Naive thymus-derived CD8-positive, alpha-beta T cell (primary cell): ENCODE data around the gene UNC93A. TPM values are rescaled to one million over a fixed set of nuclear protein-coding genes. Genes with fewer than 3 reads are reported as not detected.
A peak's percentile ranks its signal among the peaks of the same experiment; 100 is the strongest.
"Not testable (repeated sequence)": the region's sequence is repeated elsewhere in the genome, so short reads cannot be mapped to it uniquely, and the experiment has no call there.

Source experiments
- ATAC-seq, 2 donors: fragments of 150-1000 bp; cut with Tn5 transposase in 1 of 2; sonication (Bioruptor Pico), chemical (Tn5 transposase) in 1 of 2; 1 replicate in 1 of 2; 2 replicates in 1 of 2; pipeline ENCODE4 v1.10.0; 2021; ENCODE audit warnings: mild to moderate bottlenecking in 2 of 2, moderate library complexity in 2 of 2
- POLR2A ChIA-PET: fragments of 350-600 bp; sonication (Branson Sonifier 250); formaldehyde crosslinking; loops from one replicate; lab custom pipeline; 2021; ENCODE audit warnings: antibody characterized with exemption; lab: Charles Lee
- DNase-seq, 10 donors: peaks; one replicate each; pipeline versions ENCODE4 v3.0.0 to v3.0.0-alpha.2; 2020 to 2022
- H3K27ac Mint-ChIP-seq, 10 donors: one replicate each; pipeline ENCODE4 v1.8.0; 2020 to 2022; ENCODE audit warnings: mild to moderate bottlenecking in 10 of 10, mixed read lengths in 10 of 10, moderate library complexity in 4 of 10, inconsistent platforms in 1 of 10
- H3K27me3 Mint-ChIP-seq, 5 donors: one replicate each; pipeline ENCODE4 v1.8.0; 2021 to 2022; ENCODE audit warnings: mixed read lengths in 5 of 5
- H3K36me3 Mint-ChIP-seq, 3 donors: one replicate each; pipeline ENCODE4 v1.8.0; 2020 to 2022; ENCODE audit warnings: mixed read lengths in 3 of 3, mild to moderate bottlenecking in 2 of 3, inconsistent platforms in 1 of 3
- H3K4me1 Mint-ChIP-seq, 4 donors: one replicate each; pipeline ENCODE4 v1.8.0; 2021 to 2022; ENCODE audit warnings: mixed read lengths in 4 of 4
- H3K4me3 Mint-ChIP-seq, 10 donors: one replicate each; pipeline ENCODE4 v1.8.0; 2020 to 2022; ENCODE audit warnings: mild to moderate bottlenecking in 10 of 10, mixed read lengths in 10 of 10, moderate library complexity in 6 of 10, inconsistent platforms in 1 of 10
- H3K9me3 Mint-ChIP-seq, 9 donors: one replicate each; pipeline ENCODE4 v1.8.0; 2020 to 2022; ENCODE audit warnings: mixed read lengths in 9 of 9, mild to moderate bottlenecking in 3 of 9, inconsistent platforms in 1 of 9, moderate library complexity in 1 of 9
- polyA plus RNA-seq, 3 donors: library from polyadenylated mRNA; unstranded; fragments of 300-500 nt; fragmentation: Illumina TruSeq; gene quantifications; one replicate each; pipeline ENCODE4 v1.2.3, GENCODE V29; 2021
- total RNA-seq, 8 experiments: library from RNA in 2 of 8; stranded (reverse) in 2 of 8; gene quantifications; one replicate each; pipeline ENCODE4 v1.2.3 and lab custom pipeline; 2021 to 2026

UNC93A gene
- total and polyA plus RNA-seq, 5 experiments from 2014 or later, result not detected

GRCh38 chr6:167258646-167259045 lies 32.5 kb upstream of the UNC93A start:
- peaks cover 0 to 3% (median 0%) of the 10 kb centered on the region in 3 donors for H3K36me3 Mint-ChIP-seq
- H3K4me1 Mint-ChIP-seq, result peaks cover 0 to 3% (median 0%) of the 10 kb centered on the region in 4 donors
- POLR2A ChIA-PET, result interaction anchor here (0.6 kb wide), 1 partner anchor 1159 kb away, joined by 6 read pairs; no protein-coding TSS in a partner anchor

DNA sequence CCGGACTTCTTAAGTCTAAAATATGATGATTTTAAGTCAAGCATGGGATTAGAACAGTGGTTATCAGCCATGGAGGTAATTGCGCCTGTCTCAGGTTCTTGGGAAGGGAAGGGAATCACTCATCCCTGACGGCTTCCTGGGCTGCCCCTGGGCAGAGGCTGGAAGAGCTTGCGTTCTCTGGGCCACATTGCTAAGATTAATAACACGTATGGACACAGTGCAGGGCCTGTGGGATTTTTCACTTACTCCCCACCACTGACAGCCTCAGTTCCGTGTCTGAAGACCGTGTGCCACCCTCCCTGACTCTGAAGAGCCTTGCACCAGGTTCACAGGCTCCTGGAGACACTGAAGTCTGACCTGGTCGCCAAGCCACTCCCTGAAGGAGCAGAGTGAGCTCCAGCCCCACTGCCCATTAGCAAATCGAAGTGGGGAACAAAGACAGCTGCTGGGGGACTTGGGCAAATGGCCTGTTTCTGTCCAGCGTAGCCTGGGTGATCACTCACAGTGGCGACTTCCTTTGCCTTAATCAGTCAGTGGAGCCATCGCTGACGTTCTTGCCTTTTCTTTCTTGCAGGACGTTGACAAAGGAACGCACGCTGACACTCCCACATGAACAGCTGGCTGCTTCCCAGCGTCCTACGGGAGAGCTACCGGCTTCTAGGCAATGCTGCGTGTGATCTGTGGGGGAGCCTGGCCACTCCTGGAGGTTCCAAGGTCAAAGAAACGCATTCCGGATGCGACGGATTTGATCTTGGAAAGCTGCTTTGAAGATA lies 24.9 kb upstream of the UNC93A start:
- H3K4me1 Mint-ChIP-seq, ATAC-seq, H3K36me3 Mint-ChIP-seq, POLR2A ChIA-PET, DNase-seq, H3K27ac Mint-ChIP-seq, H3K9me3 Mint-ChIP-seq, H3K4me3 Mint-ChIP-seq: not testable (repeated sequence)
- H3K27me3 Mint-ChIP-seq, result peaks cover 2 to 29% (median 13%) of the 10 kb centered on the region in 5 donors

More at GRCh38 chr6:167258646-167259045, 32.5 kb upstream of the UNC93A start:
- Mint-ChIP-seq H3K27ac (no peak overlapping the region), H3K9me3 (peaks cover 0 to 16% (median 0%) of the 10 kb centered on the region in 9 donors), H3K27me3 (peaks cover 10 to 51% (median 32%) of the 10 kb centered on the region in 5 donors), H3K4me3 (no peak overlapping the region)
- DNase-seq (peak in 1 of 10 donors; percentile 26), ATAC-seq (no peak)

- DNase-seq (no peak), ATAC-seq (no peak)
- peaks cover 0 to 8% (median 0%) of the 10 kb centered on the region in 9 donors for H3K9me3 Mint-ChIP-seq
- POLR2A ChIA-PET, result no interaction called here
- peaks cover 2 to 22% (median 11%) of the 10 kb centered on the region in 5 donors for H3K27me3 Mint-ChIP-seq
- H3K4me3 Mint-ChIP-seq, result no peak overlapping the region
- no peaks in the 10 kb centered on the region for H3K36me3 Mint-ChIP-seq
- H3K4me1 Mint-ChIP-seq, result peaks cover 0 to 2% (median 0%) of the 10 kb centered on the region in 4 donors
- no peak overlapping the region for H3K27ac Mint-ChIP-seq
Measured at GRCh38 chr6:167266830-167267555, 24.1 kb upstream of the UNC93A start.

- H3K4me3 Mint-ChIP-seq, H3K27ac Mint-ChIP-seq, ATAC-seq, H3K4me1 Mint-ChIP-seq, H3K36me3 Mint-ChIP-seq, H3K9me3 Mint-ChIP-seq, DNase-seq, POLR2A ChIA-PET: not testable (repeated sequence)
- H3K27me3 Mint-ChIP-seq, result peaks cover 2 to 17% (median 11%) of the 10 kb centered on the region in 5 donors
Measured at GRCh38 chr6:167267556-167267898, 23.6 kb upstream of the UNC93A start.

GRCh38 chr6:167267921-167268401 lies 23.2 kb upstream of the UNC93A start:
- Mint-ChIP-seq H3K36me3 (peaks cover 0 to under 1% (median 0%) of the 10 kb centered on the region in 3 donors), H3K27ac (no peak overlapping the region), H3K9me3 (peaks cover 0 to 3% (median 0%) of the 10 kb centered on the region in 9 donors), H3K4me3 (no peak overlapping the region), H3K27me3 (peaks cover 2 to 17% (median 11%) of the 10 kb centered on the region in 5 donors), H3K4me1 (peaks cover 0 to 2% (median 0%) of the 10 kb centered on the region in 4 donors)
- DNase-seq (no peak), ATAC-seq (no peak)
- POLR2A ChIA-PET, result no interaction called here

GRCh38 chr6:167268683-167269280 lies 22.3 kb upstream of the UNC93A start:
- no peak overlapping the region for H3K4me3 Mint-ChIP-seq
- no peak overlapping the region for H3K27ac Mint-ChIP-seq
- H3K4me1 Mint-ChIP-seq, result peaks cover 0 to 2% (median 0%) of the 10 kb centered on the region in 4 donors
- H3K36me3 Mint-ChIP-seq, result peaks cover 0 to 3% (median 0%) of the 10 kb centered on the region in 3 donors
- POLR2A ChIA-PET, result no interaction called here
- ATAC-seq (no peak), DNase-seq (no peak)
- peaks cover 0 to 3% (median 0%) of the 10 kb centered on the region in 9 donors for H3K9me3 Mint-ChIP-seq
- H3K27me3 Mint-ChIP-seq, result peaks cover 2 to 17% (median 7%) of the 10 kb centered on the region in 5 donors

DNA sequence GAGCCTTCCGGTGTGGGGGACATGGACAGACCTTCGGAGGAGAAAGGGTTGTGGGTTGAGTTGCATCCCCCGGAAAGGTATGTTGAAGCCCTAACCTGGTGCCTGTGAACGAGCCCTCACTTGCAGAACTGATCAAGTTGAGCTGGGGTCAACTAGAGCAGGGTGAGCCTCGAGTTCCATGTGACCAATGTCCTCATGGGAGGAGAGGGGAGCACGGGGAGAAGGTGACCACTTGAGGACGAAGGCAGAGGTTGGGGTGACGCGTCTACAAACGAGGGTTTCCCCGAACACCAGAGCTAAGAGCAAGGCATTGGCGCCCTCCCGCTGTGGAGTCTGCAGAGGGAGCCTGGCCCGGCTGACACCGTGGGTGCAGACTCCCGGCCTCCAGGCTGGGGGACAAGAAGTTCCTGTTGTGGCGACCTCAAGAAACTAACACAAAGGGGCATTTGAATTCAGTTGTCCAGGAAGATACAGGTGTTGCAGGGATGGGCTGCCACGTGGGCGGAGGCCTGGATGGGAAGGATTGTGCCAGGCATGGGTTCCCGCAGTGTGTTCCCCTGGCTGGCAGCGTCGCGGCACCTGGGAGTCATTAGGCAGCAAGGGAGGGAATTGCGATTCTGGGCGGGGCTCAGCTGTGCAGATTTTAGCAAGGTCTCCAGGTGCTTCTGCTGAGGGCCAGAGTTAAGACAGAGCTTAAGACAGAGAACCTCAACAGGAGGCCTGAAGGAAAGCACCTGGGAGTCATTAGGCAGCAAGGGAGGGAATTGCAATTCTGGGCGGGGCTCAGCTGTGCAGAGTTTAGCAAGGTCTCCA lies 20.4 kb upstream of the UNC93A start:
- peaks cover 0 to 2% (median 0%) of the 10 kb centered on the region in 4 donors for H3K4me1 Mint-ChIP-seq
- POLR2A ChIA-PET, result no interaction called here
- H3K27me3 Mint-ChIP-seq, result peaks cover under 1 to 17% (median 2%) of the 10 kb centered on the region in 5 donors
- DNase-seq, result no peak
- no peaks in the 10 kb centered on the region for H3K9me3 Mint-ChIP-seq
- no peak overlapping the region for H3K27ac Mint-ChIP-seq
- ATAC-seq, result no peak
- H3K4me3 Mint-ChIP-seq, result no peak overlapping the region
- H3K36me3 Mint-ChIP-seq, result peaks cover 0 to 3% (median 0%) of the 10 kb centered on the region in 3 donors

DNA sequence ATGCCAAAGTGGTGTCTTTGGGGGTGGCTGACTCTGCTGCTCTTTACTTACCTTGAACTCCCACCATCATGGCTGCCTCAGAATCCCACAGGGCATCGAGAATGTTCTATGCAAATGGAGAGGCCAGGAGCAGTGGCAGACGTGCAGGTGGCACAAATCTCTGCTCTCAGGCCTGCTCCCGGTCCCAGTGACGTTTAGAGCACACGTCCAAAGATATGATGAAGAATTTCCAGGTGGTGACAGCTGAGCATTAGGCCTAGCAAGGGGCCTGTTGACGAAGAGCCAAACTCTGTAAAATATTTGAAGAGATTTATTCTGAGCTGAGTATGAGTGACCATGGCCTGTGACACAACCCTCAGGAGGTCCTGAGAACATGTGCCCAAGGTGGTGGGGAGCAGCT lies 19.0 kb upstream of the UNC93A start:
- Mint-ChIP-seq H3K27me3 (peaks cover 0 to 19% (median 1%) of the 10 kb centered on the region in 5 donors), H3K9me3 (no peaks in the 10 kb centered on the region), H3K4me1 (peaks cover 0 to 2% (median 0%) of the 10 kb centered on the region in 4 donors), H3K4me3 (no peak overlapping the region), H3K36me3 (peaks cover 0 to 3% (median 0%) of the 10 kb centered on the region in 3 donors), H3K27ac (no peak overlapping the region)
- ATAC-seq, result no peak
- no peak for DNase-seq
- POLR2A ChIA-PET, result no interaction called here

- Mint-ChIP-seq H3K4me3 (no peak overlapping the region), H3K27ac (no peak overlapping the region), H3K27me3 (peaks cover 4 to 22% (median 8%) of the 10 kb centered on the region in 5 donors), H3K9me3 (no peaks in the 10 kb centered on the region), H3K36me3 (peaks cover 0 to 3% (median 0%) of the 10 kb centered on the region in 3 donors), H3K4me1 (peaks cover 0 to 2% (median 0%) of the 10 kb centered on the region in 4 donors)
- DNase-seq, result no peak
- POLR2A ChIA-PET, result no interaction called here
- ATAC-seq, result no peak
Measured at GRCh38 chr6:167272696-167273379, 18.3 kb upstream of the UNC93A start.

GRCh38 chr6:167274270-167274669 lies 16.8 kb upstream of the UNC93A start:
- ATAC-seq (no peak), DNase-seq (no peak)
- Mint-ChIP-seq H3K36me3 (peaks cover 0 to 3% (median 0%) of the 10 kb centered on the region in 3 donors), H3K4me1 (no peaks in the 10 kb centered on the region), H3K4me3 (no peak overlapping the region), H3K9me3 (no peaks in the 10 kb centered on the region), H3K27ac (no peak overlapping the region), H3K27me3 (peaks cover 7 to 24% (median 11%) of the 10 kb centered on the region in 5 donors)
- POLR2A ChIA-PET, result no interaction called here

GRCh38 chr6:167275001-167275400 lies 16.1 kb upstream of the UNC93A start:
- DNase-seq (no peak), ATAC-seq (no peak)
- H3K4me3 Mint-ChIP-seq, result no peak overlapping the region
- H3K9me3 Mint-ChIP-seq, result no peaks in the 10 kb centered on the region
- peaks cover 0 to 3% (median 0%) of the 10 kb centered on the region in 3 donors for H3K36me3 Mint-ChIP-seq
- POLR2A ChIA-PET, result no interaction called here
- peak overlapping the region in 1 of 10 donors; percentile 25 for H3K27ac Mint-ChIP-seq
- H3K4me1 Mint-ChIP-seq, result no peaks in the 10 kb centered on the region
- H3K27me3 Mint-ChIP-seq, result peaks cover 7 to 22% (median 11%) of the 10 kb centered on the region in 5 donors
